Measurements from ENCODE around the gene ARMS2. TPM values are rescaled to one million over a fixed set of nuclear protein-coding genes. Genes with fewer than 3 reads are reported as not detected.

Gene ARMS2
- total RNA-seq, 1 donor from 2014 or later = not detected

- Mint-ChIP-seq H3K4me3 (ENCODE audit: unreplicated experiment) (no peak overlapping the region), H3K27me3 (ENCODE audit: unreplicated experiment) (no peaks in the 10 kb centered on the region), H3K27ac (ENCODE audit: unreplicated experiment) (peak overlapping the region; percentile 79), H3K9me3 (ENCODE audit: unreplicated experiment) (no peaks in the 10 kb centered on the region), H3K36me3 (ENCODE audit: unreplicated experiment) (peaks cover 67% of the 10 kb centered on the region), H3K4me1 (ENCODE audit: unreplicated experiment) (peaks cover 50% of the 10 kb centered on the region)
- TF ChIP-seq, protein P1, sequence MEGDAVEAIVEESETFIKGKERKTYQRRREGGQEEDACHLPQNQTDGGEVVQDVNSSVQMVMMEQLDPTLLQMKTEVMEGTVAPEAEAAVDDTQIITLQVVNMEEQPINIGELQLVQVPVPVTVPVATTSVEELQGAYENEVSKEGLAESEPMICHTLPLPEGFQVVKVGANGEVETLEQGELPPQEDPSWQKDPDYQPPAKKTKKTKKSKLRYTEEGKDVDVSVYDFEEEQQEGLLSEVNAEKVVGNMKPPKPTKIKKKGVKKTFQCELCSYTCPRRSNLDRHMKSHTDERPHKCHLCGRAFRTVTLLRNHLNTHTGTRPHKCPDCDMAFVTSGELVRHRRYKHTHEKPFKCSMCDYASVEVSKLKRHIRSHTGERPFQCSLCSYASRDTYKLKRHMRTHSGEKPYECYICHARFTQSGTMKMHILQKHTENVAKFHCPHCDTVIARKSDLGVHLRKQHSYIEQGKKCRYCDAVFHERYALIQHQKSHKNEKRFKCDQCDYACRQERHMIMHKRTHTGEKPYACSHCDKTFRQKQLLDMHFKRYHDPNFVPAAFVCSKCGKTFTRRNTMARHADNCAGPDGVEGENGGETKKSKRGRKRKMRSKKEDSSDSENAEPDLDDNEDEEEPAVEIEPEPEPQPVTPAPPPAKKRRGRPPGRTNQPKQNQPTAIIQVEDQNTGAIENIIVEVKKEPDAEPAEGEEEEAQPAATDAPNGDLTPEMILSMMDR (IDR thresholded peaks at IDR 0.05) = no peak
- DNase-seq (ENCODE audit: extremely low spot score, unreplicated experiment) = no peak
These were observed 34.4 kb upstream of the ARMS2 start for GRCh38 chr10:122419876-122420623.

DNA sequence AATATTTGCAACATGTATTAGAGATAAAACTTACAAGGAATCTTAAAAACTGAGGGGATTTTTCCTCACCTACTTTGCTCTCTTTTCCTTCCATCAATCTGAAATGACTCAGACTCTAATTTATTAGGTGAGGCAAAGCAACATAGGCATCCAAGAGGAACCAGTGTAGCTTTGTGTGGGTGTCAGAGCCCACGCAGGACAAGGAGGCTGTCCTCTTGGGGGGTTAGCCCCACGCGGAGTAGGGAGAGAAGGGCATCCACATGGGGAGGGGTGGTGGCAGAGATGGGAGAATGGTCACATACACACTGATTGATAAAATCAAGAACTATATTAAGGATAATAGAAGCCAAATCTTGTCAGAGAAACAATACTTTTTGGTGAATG lies 33.8 kb upstream of the ARMS2 start:
- H3K4me1 Mint-ChIP-seq (ENCODE audit: unreplicated experiment) = peaks cover 50% of the 10 kb centered on the region
- no peak for DNase-seq (ENCODE audit: extremely low spot score, unreplicated experiment)
- H3K4me3 Mint-ChIP-seq (ENCODE audit: unreplicated experiment) = no peak overlapping the region
- peak overlapping the region; percentile 79 for H3K27ac Mint-ChIP-seq (ENCODE audit: unreplicated experiment)
- no peaks in the 10 kb centered on the region for H3K9me3 Mint-ChIP-seq (ENCODE audit: unreplicated experiment)
- H3K36me3 Mint-ChIP-seq (ENCODE audit: unreplicated experiment) = peaks cover 63% of the 10 kb centered on the region
- H3K27me3 Mint-ChIP-seq (ENCODE audit: unreplicated experiment) = no peaks in the 10 kb centered on the region
- TF ChIP-seq, protein P1 (IDR thresholded peaks at IDR 0.05) = no peak

DNA sequence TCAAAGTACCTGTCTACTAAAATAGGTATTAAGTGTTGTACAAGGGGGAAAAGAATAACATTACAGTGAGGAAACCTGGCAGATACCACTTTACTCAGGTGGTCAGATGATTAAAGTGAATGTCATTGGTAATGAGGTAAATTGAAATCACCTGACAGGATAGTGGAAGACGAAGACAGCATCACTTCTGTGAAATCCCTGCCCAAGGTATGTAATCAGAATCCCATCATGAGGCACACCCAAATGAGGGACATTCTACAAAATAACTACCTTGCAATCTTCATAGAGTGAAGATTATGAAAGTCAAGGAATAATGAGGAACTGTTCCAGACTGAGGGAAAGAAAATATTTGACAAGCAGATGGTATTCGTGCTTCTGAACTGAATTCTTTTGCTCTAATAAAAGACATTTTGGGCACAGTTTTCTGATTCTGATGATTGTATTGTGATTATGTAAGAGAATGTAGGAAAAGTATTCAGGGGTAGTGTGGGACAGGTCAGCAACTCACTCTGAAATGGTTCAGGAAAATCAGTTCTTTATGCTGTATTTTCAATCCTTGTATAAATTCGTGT lies 33.3 kb upstream of the ARMS2 start:
- Mint-ChIP-seq H3K9me3 (ENCODE audit: unreplicated experiment) (no peaks in the 10 kb centered on the region), H3K4me3 (ENCODE audit: unreplicated experiment) (no peak overlapping the region)

GRCh38 chr10:122421742-122422141 lies 32.7 kb upstream of the ARMS2 start:
- peak overlapping the region; percentile 35 for H3K27ac Mint-ChIP-seq (ENCODE audit: unreplicated experiment)
- H3K36me3 Mint-ChIP-seq (ENCODE audit: unreplicated experiment) = peaks cover 58% of the 10 kb centered on the region

More for the DNA sequence above, 33.3 kb upstream of the ARMS2 start:
- DNase-seq (ENCODE audit: extremely low spot score, unreplicated experiment) = no peak
- peak overlapping the region; percentile 79 for H3K27ac Mint-ChIP-seq (ENCODE audit: unreplicated experiment)
- H3K4me1 Mint-ChIP-seq (ENCODE audit: unreplicated experiment) = peaks cover 46% of the 10 kb centered on the region
- no peaks in the 10 kb centered on the region for H3K27me3 Mint-ChIP-seq (ENCODE audit: unreplicated experiment)
- peaks cover 62% of the 10 kb centered on the region for H3K36me3 Mint-ChIP-seq (ENCODE audit: unreplicated experiment)
- TF ChIP-seq, protein P1 (IDR thresholded peaks at IDR 0.05) = no peak

More at GRCh38 chr10:122421742-122422141, 32.7 kb upstream of the ARMS2 start:
- H3K27me3 Mint-ChIP-seq (ENCODE audit: unreplicated experiment) = no peaks in the 10 kb centered on the region
- DNase-seq (ENCODE audit: extremely low spot score, unreplicated experiment) = no peak
- TF ChIP-seq, protein P1 (IDR thresholded peaks at IDR 0.05) = no peak
- H3K4me3 Mint-ChIP-seq (ENCODE audit: unreplicated experiment) = no peak overlapping the region
- no peaks in the 10 kb centered on the region for H3K9me3 Mint-ChIP-seq (ENCODE audit: unreplicated experiment)
- peaks cover 40% of the 10 kb centered on the region for H3K4me1 Mint-ChIP-seq (ENCODE audit: unreplicated experiment)
